Neural cell (in vitro differentiated cells): ENCODE results near the gene SHISA9. TPM values are rescaled to one million over a fixed set of nuclear protein-coding genes. Genes with fewer than 3 reads are reported as not detected.

Experiments
- H2AFZ ChIP-seq: fragments of 200-600, 300-800 bp; sonication (generic), shearing (Covaris generic); 2 replicates; pipeline ENCODE4 v1.6.0; 2014; ENCODE audit warnings: low read depth, mild to moderate bottlenecking, antibody characterized with exemption, low read length, moderate library complexity
- H3F3A ChIP-seq: fragments of 200-600 bp; shearing (Covaris generic); 2 replicates; pipeline ENCODE4 v1.6.1; 2016; ENCODE audit warnings: mild to moderate bottlenecking, moderate library complexity, mixed read lengths, antibody characterized with exemption, low read length; ENCODE audit not compliant: insufficient read depth, poor library complexity, severe bottlenecking
- H3K27ac ChIP-seq: fragments of 200-600, 300-800 bp; sonication (generic), shearing (Covaris generic); 2 replicates; pipeline ENCODE4 v1.5.1; 2014; ENCODE audit warnings: mild to moderate bottlenecking, low read length, moderate library complexity
- H3K27me3 ChIP-seq: fragments of 300-800, 200-600 bp; sonication (generic), shearing (Covaris generic); 2 replicates; pipeline ENCODE4 v1.6.0; 2014; ENCODE audit warnings: mild to moderate bottlenecking, low read depth, low read length, moderate library complexity; ENCODE audit not compliant: insufficient read depth
- H3K36me3 ChIP-seq: fragments of 300-800, 200-600 bp; sonication (generic), shearing (Covaris generic); 2 replicates; pipeline ENCODE4 v1.5.1; 2014; ENCODE audit warnings: mild to moderate bottlenecking, antibody characterized with exemption, low read length, moderate library complexity; ENCODE audit not compliant: insufficient read depth
- H3K4me2 ChIP-seq: fragments of 300-800, 200-600 bp; sonication (generic), shearing (Covaris generic); 2 replicates; pipeline ENCODE4 v1.6.0; 2014; ENCODE audit warnings: mild to moderate bottlenecking, low read length
- H3K4me3 ChIP-seq: fragments of 300-800, 200-600 bp; sonication (generic), shearing (Covaris generic); 2 replicates; pipeline ENCODE4 v1.5.1; 2014; ENCODE audit warnings: mild to moderate bottlenecking, low read length, moderate library complexity
- H3K79me2 ChIP-seq: fragments of 200-600 bp; shearing (Covaris generic); replicated peaks from 2 replicates; pipeline ENCODE4 v1.6.0; 2014; ENCODE audit warnings: mild to moderate bottlenecking, low read length, moderate library complexity; ENCODE audit not compliant: insufficient read depth
- H3K9ac ChIP-seq: fragments of 300-800, 200-600 bp; sonication (generic), shearing (Covaris generic); 2 replicates; pipeline ENCODE4 v1.6.1; 2016; ENCODE audit warnings: mild to moderate bottlenecking, low read length, mixed read lengths
- H3K9me2 ChIP-seq: fragments of 200-600 bp; shearing (Covaris generic); 2 replicates; pipeline ENCODE4 v1.6.1; 2016; ENCODE audit warnings: mild to moderate bottlenecking, low read length, mixed read lengths; ENCODE audit not compliant: insufficient read depth
- H3K9me3 ChIP-seq: fragments of 200-600, 300-800 bp; sonication (generic), shearing (Covaris generic); 2 replicates; pipeline ENCODE4 v1.6.1; 2016; ENCODE audit warnings: mild to moderate bottlenecking, mixed run types, low read length, moderate library complexity, mixed read lengths
- H4K20me1 ChIP-seq: fragments of 200-600 bp; shearing (Covaris generic); 2 replicates; pipeline ENCODE4 v1.6.1; 2016; ENCODE audit warnings: mild to moderate bottlenecking, mixed run types; ENCODE audit not compliant: insufficient read depth
- CTCF ChIP-seq: fragments of 450-650 bp; IDR thresholded peaks from 2 replicates; pipeline ENCODE4 v1.5.1; 2014; ENCODE audit warnings: antibody characterized with exemption, mild to moderate bottlenecking, moderate library complexity; ENCODE audit not compliant: poor library complexity, severe bottlenecking
- EP300 ChIP-seq: fragments of 450-650 bp; conservative IDR thresholded peaks from 2 replicates; pipeline ENCODE4 v1.6.1; 2014; ENCODE audit warnings: antibody characterized with exemption, mild to moderate bottlenecking, moderate library complexity; ENCODE audit not compliant: poor library complexity, severe bottlenecking
- EZH2 ChIP-seq: fragments of 200-600, 300-800 bp; shearing (Covaris generic), sonication (generic); IDR thresholded peaks from 2 replicates; pipeline ENCODE4 v1.6.1; 2014; ENCODE audit warnings: antibody characterized with exemption, low read length, borderline replicate concordance, mild to moderate bottlenecking; ENCODE audit not compliant: insufficient read depth, poor library complexity, severe bottlenecking
- MXI1 ChIP-seq: fragments of 450-650 bp; conservative IDR thresholded peaks from 2 replicates; pipeline ENCODE4 v1.6.1; 2014; ENCODE audit warnings: antibody characterized with exemption, mild to moderate bottlenecking; ENCODE audit not compliant: poor library complexity, severe bottlenecking
- POLR2AphosphoS5 ChIP-seq: IDR thresholded peaks from 2 replicates; pipeline ENCODE4 v1.6.1; 2012
- RAD21 ChIP-seq: fragments of 450-650 bp; conservative IDR thresholded peaks from 2 replicates; pipeline ENCODE4 v1.6.1; 2014; ENCODE audit warnings: antibody characterized with exemption, mild to moderate bottlenecking, moderate library complexity
- REST ChIP-seq: IDR thresholded peaks from 2 replicates; pipeline ENCODE4 v1.6.1; 2012; ENCODE audit warnings: borderline replicate concordance
- SMC3 ChIP-seq: fragments of 450-650 bp; conservative IDR thresholded peaks from 2 replicates; pipeline ENCODE4 v1.6.1; 2014; ENCODE audit warnings: antibody characterized with exemption, mild to moderate bottlenecking, moderate library complexity; ENCODE audit not compliant: poor library complexity
- TAF1 ChIP-seq: IDR thresholded peaks from 2 replicates; pipeline ENCODE4 v1.6.1; 2012; ENCODE audit warnings: low read depth
- polyA plus RNA-seq: library from polyadenylated mRNA; depleted of rRNA; stranded (reverse); fragments of >200 nt; gene quantifications from 2 replicates; pipeline ENCODE4 v1.2.3, GENCODE V29; 2014

Gene SHISA9
- polyA plus RNA-seq, 1 donor from 2014 or later: 2.0 TPM

DNA sequence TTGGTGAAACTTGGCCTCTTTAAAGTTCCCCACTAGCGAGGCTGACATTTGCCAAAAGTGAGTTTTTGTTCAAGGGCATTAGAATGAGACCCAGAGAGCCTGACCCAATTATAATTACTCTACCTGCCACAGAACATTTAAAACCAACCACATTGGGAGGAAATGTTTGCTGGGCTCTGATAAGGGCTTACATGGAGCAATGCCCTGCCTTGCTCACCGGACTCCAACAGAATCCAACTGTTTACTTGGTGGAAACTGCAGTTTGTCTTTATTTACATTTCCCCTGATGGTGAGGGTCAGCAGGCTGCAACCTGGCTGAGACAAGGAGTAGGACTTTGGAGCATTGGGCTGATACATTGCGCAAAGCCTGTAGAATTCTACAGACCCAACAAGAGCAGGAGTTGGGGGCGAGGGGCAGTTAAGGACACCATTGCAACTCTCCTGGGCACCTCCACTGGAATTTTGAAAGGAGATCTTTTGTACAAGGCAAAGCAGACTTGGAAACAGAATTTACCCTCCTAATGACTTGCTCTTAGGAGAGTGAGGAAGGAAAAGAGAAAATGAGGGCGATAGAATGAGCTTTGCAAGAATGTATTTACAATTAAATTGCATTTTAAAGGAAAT lies 368.6 kb downstream of the SHISA9 start:
- no peaks in the 10 kb centered on the region for H4K20me1 ChIP-seq
- H3K27ac ChIP-seq: no peak overlapping the region
- H3K9ac ChIP-seq: no peak overlapping the region
- H3K27me3 ChIP-seq: no peaks in the 10 kb centered on the region
- H3K4me3 ChIP-seq: no peak overlapping the region
- H3K9me2 ChIP-seq: no peaks in the 10 kb centered on the region
- no peak overlapping the region for H2AFZ ChIP-seq
- H3K79me2 ChIP-seq: no peaks in the 10 kb centered on the region
- no peak overlapping the region for H3K4me2 ChIP-seq
- no peaks in the 10 kb centered on the region for H3K9me3 ChIP-seq
- H3F3A ChIP-seq: no peaks in the 10 kb centered on the region
- H3K36me3 ChIP-seq: no peaks in the 10 kb centered on the region
- no peak for TF ChIP-seq SMC3
- no peak for TF ChIP-seq RAD21
- TF ChIP-seq POLR2AphosphoS5: no peak
- TF ChIP-seq EP300: no peak
- no peak for TF ChIP-seq REST
- TF ChIP-seq CTCF: no peak
- TF ChIP-seq EZH2: no peak
- TF ChIP-seq TAF1: no peak
- no peak for TF ChIP-seq MXI1

- H3K9me3 ChIP-seq: no peaks in the 10 kb centered on the region
- H3K27ac ChIP-seq: no peak overlapping the region
- H3F3A ChIP-seq: no peaks in the 10 kb centered on the region
- H3K36me3 ChIP-seq: no peaks in the 10 kb centered on the region
- H3K9me2 ChIP-seq: no peaks in the 10 kb centered on the region
- no peaks in the 10 kb centered on the region for H4K20me1 ChIP-seq
- H2AFZ ChIP-seq: no peak overlapping the region
- no peak overlapping the region for H3K9ac ChIP-seq
- no peaks in the 10 kb centered on the region for H3K79me2 ChIP-seq
- no peak overlapping the region for H3K4me3 ChIP-seq
- TF ChIP-seq EZH2 (no peak), MXI1 (no peak), SMC3 (no peak), RAD21 (no peak), EP300 (no peak), CTCF (no peak), REST (no peak), TAF1 (no peak), POLR2AphosphoS5 (no peak)
- no peaks in the 10 kb centered on the region for H3K27me3 ChIP-seq
- H3K4me2 ChIP-seq: no peak overlapping the region
Observed at GRCh38 chr16:13270602-13271001, 369.2 kb downstream of the SHISA9 start.
